Right ventricle myocardium inferior (tissue), 1 donor: Measurements from ENCODE around the gene NECTIN1. TPM values are rescaled to one million over a fixed set of nuclear protein-coding genes. Genes with fewer than 3 reads are reported as not detected.

Source experiments
- ATAC-seq: fragments of 200-7000 bp; cut with Tn5 transposase; one replicate; pipeline ENCODE4 v1.9.1; 2020; ENCODE audit warnings: mild to moderate bottlenecking, moderate library complexity
- DNase-seq: peaks from one replicate; pipeline ENCODE4 v3.0.0; 2021; ENCODE audit errors: missing footprints
- intact Hi-C: fragments of 100-400 bp; cut with DNase I; formaldehyde crosslinking; loops from one replicate; pipeline ENCODE4 v1.11.0; 2022
- total RNA-seq: library from RNA; stranded (reverse); fragmentation: NEBNext Ultra II Directional; extraction: Animal tissue kit (Norgen Biotek cat#: 25700); gene quantifications from one replicate; pipeline ENCODE4 v1.2.1, GENCODE V29; 2021
- donor health status: DM: no; HTN: yes; CAD: no; lungs with severe emphysema.

NECTIN1 gene
- total RNA-seq, 1 donor from 2014 or later, result 20.0 TPM

- ATAC-seq (no peak), DNase-seq (no peak)
- intact Hi-C loops, result no loop called here
Observed at GRCh38 chr11:119592642-119593041, 136.4 kb downstream of the NECTIN1 start.

DNA sequence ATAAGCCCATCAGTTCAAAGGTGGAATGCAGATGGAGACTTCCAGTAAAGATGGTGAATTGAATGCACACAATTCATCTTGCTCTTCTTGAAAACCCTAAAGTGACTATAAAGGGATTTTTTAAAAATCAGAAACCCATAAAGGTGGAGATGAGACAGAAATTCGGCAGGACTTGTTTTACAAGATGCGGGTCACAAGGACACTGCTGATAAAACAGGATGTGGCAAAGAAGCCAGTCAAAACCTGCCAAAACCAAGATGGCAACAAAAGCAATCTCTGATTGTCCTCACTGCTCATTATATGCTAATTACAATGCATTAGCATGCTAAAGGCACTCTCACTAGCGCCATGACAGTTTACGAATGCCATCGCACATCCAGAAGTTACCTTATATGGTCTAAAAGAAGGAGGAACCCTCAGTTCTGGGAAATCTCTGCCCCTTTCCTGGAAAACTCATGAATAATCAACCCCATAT is 137.1 kb downstream of the NECTIN1 start:
- no peak for ATAC-seq
- no peak for DNase-seq
- intact Hi-C loops, result no loop called here

- no peak for ATAC-seq
- intact Hi-C loops, result no loop called here
Observed at GRCh38 chr11:119590651-119591351, 138.2 kb downstream of the NECTIN1 start.

GRCh38 chr11:119589001-119589400 is 140.0 kb downstream of the NECTIN1 start:
- ATAC-seq (no peak), DNase-seq (no peak)
- intact Hi-C loops, result no loop called here

More at GRCh38 chr11:119590651-119591351, 138.2 kb downstream of the NECTIN1 start:
- no peak for DNase-seq
